Measurements from ENCODE around the gene SKAP1. TPM values are rescaled to one million over a fixed set of nuclear protein-coding genes. Genes with fewer than 3 reads are reported as not detected.

SKAP1 gene
- total and polyA plus RNA-seq, 4 donors, result 1.4 to 4.9 (median 2.5) TPM

GRCh38 chr17:48378708-48379392, 51.2 kb downstream of the SKAP1 start:
- ATAC-seq (ENCODE audit: insufficient read depth, low FRiP score), result no peak
- Histone ChIP-seq H3K4me1 (ENCODE audit: control insufficient read depth in 5 of 5, insufficient read depth in 5 of 5, low read length in 5 of 5) (peaks cover 0 to 18% (median 0%) of the 10 kb centered on the region in 5 donors), H3K27me3 (ENCODE audit: control insufficient read depth in 3 of 3, insufficient read depth in 3 of 3, low read length in 2 of 3) (peaks cover 0 to 15% (median 2%) of the 10 kb centered on the region in 3 donors), H3K4me3 (no peak overlapping the region), H3K36me3 (ENCODE audit: control insufficient read depth in 4 of 4, insufficient read depth in 4 of 4, low read length in 4 of 4) (no peaks in the 10 kb centered on the region), H3K9me3 (ENCODE audit: control insufficient read depth in 4 of 4, insufficient read depth in 3 of 4, low read length in 3 of 4) (peaks cover 0 to 2% (median 0%) of the 10 kb centered on the region in 4 donors), H3K9ac (ENCODE audit: insufficient read depth in 1 of 2, low read length in 2 of 2) (no peak overlapping the region), H3K27ac (ENCODE audit: low read depth in 1 of 2, low read length in 1 of 2) (no peak overlapping the region)
- TF ChIP-seq CTCF (IDR thresholded peaks at IDR 0.05; ENCODE audit: control extremely low read depth, extremely low read depth), result no peak
- WGBS, 2 donors, result 65 to 70% methylated on average over 3 of the region's 3 CpGs
- peak in 2 of 3 donors; percentile 48 to 57 for DNase-seq

DNA sequence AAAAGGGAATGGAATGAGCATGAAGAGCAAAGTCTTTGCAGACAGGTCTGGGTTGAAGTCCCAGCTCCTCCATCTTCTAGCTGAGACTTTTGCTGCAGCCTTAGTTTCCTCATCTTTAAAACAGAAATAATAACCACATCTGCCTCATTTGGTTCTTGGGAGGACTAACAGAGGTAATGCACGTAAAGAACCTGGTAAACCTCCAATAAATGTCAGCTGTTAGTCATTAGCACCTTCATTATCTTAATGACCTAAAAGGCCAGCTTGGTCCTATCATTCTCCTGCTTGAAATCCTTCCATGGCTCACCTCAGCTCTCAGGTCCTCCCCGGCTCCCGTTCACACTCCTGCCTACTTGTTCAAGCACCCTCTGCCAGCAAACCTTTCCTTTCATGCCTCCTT, 51.8 kb downstream of the SKAP1 start:
- peaks cover 0 to 2% (median 0%) of the 10 kb centered on the region in 4 donors for H3K9me3 ChIP-seq (ENCODE audit: control insufficient read depth in 4 of 4, insufficient read depth in 3 of 4, low read length in 3 of 4)
- H3K27me3 ChIP-seq (ENCODE audit: control insufficient read depth in 3 of 3, insufficient read depth in 3 of 3, low read length in 2 of 3), result peaks cover 0 to 15% (median 2%) of the 10 kb centered on the region in 3 donors
- no peak overlapping the region for H3K9ac ChIP-seq (ENCODE audit: insufficient read depth in 1 of 2, low read length in 2 of 2)
- ATAC-seq (ENCODE audit: insufficient read depth, low FRiP score) (no peak), DNase-seq (no peak)
- H3K4me3 ChIP-seq, result no peak overlapping the region
- TF ChIP-seq CTCF (IDR thresholded peaks at IDR 0.05; ENCODE audit: control extremely low read depth, extremely low read depth), result no peak
- peaks cover 0 to 18% (median 0%) of the 10 kb centered on the region in 5 donors for H3K4me1 ChIP-seq (ENCODE audit: control insufficient read depth in 5 of 5, insufficient read depth in 5 of 5, low read length in 5 of 5)
- H3K36me3 ChIP-seq (ENCODE audit: control insufficient read depth in 4 of 4, insufficient read depth in 4 of 4, low read length in 4 of 4), result no peaks in the 10 kb centered on the region
- WGBS, 2 donors, result 71 to 88% methylated on average over 3 of the region's 3 CpGs
- H3K27ac ChIP-seq (ENCODE audit: low read depth in 1 of 2, low read length in 1 of 2), result no peak overlapping the region

GRCh38 chr17:48376682-48377325, 53.2 kb downstream of the SKAP1 start:
- Histone ChIP-seq H3K4me1 (ENCODE audit: control insufficient read depth in 5 of 5, insufficient read depth in 5 of 5, low read length in 5 of 5) (peaks cover 0 to 12% (median 0%) of the 10 kb centered on the region in 5 donors), H3K27ac (ENCODE audit: low read depth in 1 of 2, low read length in 1 of 2) (no peak overlapping the region), H3K36me3 (ENCODE audit: control insufficient read depth in 4 of 4, insufficient read depth in 4 of 4, low read length in 4 of 4) (no peaks in the 10 kb centered on the region), H3K9ac (ENCODE audit: insufficient read depth in 1 of 2, low read length in 2 of 2) (no peak overlapping the region), H3K27me3 (ENCODE audit: control insufficient read depth in 3 of 3, insufficient read depth in 3 of 3, low read length in 2 of 3) (peaks cover 0 to 15% (median 2%) of the 10 kb centered on the region in 3 donors), H3K4me3 (no peak overlapping the region), H3K9me3 (ENCODE audit: control insufficient read depth in 4 of 4, insufficient read depth in 3 of 4, low read length in 3 of 4) (peaks cover 0 to 2% (median 0%) of the 10 kb centered on the region in 4 donors)
- DNase-seq (no peak), ATAC-seq (ENCODE audit: insufficient read depth, low FRiP score) (no peak)
- no peak for TF ChIP-seq CTCF (IDR thresholded peaks at IDR 0.05; ENCODE audit: control extremely low read depth, extremely low read depth)
- WGBS, 2 donors, result 77 to 93% methylated on average over 6 of the region's 6 CpGs
